Medulla oblongata (tissue), 1 donor: ENCODE results near the gene RAB31.
"Not testable (repeated sequence)": the region's sequence is repeated elsewhere in the genome, so short reads cannot be mapped to it uniquely, and the experiment has no call there.

ENCODE experiments used
- DNase-seq: peaks from one replicate; pipeline ENCODE4 v3.0.0-alpha.2; 2015; ENCODE audit errors: extremely low spot score

The RAB31 gene

DNA sequence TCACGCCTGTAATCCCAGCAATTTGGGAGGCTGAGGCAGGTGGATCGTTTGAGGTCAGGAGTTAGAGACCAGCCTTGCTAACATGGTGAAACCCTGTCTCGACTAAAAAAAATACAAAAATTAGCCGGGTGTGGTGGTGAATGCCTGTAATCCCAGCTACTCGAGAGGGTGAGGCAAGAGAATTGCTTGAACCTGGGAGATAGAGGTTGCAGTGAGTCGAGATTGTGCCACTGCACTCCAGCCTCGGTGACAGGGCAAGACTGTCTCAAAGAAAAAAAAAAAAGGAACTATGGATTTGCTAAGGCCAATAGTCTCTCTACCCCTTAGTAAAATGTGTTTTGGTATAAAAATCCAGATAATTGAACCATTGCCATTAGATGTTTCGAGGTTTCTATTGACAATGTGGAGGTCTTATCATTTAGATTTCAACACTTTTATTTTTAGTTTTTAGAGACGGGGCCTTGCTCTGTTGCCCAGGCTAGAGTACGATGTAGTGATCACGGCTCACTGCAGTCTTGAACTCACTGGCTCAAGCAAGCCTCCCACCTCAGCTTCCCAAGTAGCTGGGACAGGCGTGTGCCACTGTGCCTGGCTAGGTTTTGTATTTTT, 176.5 kb downstream of the RAB31 start:
- no peak for DNase-seq

DNA sequence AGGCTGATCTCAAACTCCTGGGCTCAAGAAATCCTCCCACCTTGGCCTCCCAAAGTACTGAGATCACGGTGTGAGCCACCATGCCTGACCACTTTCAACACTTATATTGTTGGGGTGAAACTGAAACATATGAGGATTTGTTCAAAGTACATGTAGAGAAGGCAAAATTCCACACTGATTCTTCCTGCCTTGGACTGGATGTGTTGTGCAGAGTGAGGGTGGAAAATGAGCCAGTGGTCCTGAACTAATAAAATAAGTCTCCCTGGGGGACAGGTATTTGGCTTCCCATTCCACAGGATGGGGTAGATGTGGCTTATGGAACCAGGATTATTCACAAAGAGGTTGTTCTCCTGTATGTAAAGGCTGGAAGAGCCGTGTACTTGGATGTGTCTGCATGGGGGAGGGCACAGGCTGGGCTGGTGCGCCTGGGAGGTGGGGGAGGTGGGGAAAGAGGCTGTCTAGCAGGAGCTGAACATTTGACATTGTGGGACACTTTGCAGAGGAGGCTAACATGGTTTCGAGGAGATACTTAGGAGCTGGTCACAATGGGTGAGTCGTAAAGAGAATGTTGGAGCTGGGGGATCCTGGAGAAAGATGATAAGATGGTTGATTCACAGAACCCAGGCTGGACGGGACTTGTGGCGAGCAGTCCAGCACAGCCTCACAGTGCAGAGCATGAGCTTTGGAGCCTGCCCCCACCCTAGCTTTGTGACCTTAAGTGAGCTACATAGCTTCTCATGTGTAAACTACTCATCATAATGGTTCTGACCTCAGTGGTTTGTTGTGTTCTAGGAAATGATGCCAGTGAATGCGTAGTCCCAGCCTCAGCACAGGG, 177.3 kb downstream of the RAB31 start, which contains the start of gene TXNDC2:
TSS of gene TXNDC2 (plus strand) at position 804 of the 835 bp plus-strand sequence. CDS start 708 bp downstream, outside the sequence.
- no peak for DNase-seq

DNA sequence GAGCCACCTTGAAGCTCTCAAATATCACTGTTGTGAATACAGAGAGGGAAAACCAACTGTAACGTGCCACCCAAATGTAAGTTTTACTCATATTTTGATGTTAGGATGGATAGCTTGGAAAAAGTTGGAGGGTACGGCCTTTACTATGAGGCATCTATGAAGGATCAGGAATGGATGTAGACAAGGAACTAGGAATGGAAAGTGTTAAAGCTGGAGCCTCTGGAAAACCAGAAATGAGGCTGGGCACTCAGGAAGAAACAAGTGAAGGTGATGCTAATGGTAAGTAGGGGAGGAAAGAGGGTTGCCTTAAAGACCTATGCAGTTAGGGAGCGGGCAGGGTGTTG, 177.9 kb downstream of the RAB31 start:
- DNase-seq, result no peak

DNA sequence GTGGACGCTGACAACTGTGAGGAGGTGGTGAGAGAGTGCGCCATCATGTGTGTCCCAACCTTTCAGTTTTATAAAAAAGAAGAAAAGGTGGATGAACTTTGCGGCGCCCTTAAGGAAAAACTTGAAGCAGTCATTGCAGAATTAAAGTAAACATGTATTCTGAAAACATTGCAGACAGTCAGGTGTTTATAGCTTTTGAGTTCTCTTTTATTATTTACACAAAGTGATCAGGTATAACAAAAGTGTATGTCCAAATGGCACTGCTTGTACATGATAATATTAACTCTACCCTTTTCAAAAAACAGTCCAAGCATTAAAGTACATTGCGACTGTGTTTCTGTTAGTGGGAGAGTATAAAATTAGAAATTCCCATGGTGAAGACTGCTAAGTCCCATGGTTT, 179.9 kb downstream of the RAB31 start:
- no peak for DNase-seq

DNA sequence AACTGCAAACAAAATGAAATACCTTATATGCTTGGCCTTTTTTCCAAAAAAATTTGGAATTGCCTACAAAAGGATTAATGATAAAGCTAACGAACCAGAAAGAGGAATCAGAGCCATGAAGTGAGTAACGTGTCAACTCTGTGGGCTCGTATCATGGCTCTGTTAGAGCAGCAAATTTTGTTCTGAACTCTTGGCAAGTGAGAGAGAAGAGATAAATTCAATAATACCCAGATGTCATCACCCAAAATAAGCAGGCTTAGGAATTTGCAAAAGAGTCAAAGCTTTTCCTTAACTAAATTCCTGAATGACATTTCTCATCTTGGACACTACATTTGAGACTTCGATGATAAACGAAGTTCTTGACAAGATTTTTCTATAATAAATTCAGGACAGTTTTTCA, 182.1 kb downstream of the RAB31 start:
- DNase-seq, result no peak

DNA sequence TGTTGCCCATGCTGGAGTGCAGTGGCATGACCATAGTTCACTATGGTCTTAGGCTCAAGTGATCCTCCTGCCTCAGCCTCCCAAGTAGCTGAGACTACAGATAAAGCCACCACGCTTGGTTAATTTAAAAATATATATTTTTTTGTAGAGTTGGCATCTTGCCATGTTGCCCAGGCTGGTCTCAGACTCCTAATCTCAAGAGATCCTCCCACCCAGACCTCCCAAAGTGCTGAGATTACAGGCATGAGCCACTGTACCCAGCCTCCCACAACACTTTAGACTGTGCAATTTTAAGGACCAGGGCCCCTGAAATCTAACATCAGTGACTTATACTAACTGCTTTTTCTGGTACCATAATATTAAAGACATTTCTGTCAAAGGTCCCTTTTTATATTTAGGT, 182.9 kb downstream of the RAB31 start:
- no peak for DNase-seq

DNA sequence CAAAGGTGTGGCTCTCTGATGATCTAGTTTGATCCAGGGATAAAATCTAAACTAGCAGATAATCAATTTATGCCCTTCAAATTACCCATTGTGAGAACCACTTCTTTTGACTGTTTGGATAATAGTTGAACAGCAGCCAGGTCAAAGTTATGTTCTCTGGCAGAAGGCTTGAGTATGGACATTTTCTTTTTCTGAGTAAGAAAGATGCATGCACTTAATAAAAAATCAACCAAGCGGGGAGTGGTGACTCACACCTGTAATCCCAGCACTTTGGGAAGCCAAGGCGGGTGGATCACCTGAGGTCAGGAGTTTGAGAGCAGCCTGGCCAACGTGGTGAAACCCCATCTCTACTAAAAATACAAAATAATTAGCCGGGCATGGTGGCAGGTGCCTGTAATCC, 183.4 kb downstream of the RAB31 start:
- not testable (repeated sequence) for DNase-seq

DNA sequence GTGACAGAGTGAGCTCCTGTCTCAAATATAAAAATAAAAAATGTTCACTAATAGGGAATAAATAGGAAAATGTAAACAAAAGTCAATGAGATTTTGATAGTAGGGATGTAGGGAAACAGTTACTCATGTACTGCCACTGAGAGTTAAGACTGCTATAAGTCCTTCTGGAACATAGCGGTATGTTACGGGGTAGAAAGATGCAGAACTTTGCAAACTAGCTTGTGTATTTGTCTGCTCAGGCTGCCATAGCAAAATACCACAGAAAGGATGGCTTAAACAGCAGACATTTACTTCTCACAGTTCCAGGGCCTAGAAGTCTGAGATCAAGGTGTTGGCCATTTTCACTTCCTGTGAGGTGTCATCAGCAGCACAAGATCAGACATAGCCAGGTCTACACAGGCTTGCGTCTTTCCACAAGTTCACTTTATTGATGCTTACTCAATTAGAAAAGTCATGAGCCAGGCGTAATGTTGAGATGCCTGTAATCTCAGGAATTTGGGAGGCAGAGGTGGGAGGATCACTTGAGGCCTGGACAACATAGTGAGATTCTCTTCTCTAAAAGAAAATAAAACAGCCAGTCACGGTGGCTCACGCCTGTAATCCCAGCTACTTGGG, 186.5 kb downstream of the RAB31 start:
- DNase-seq, result no peak

DNA sequence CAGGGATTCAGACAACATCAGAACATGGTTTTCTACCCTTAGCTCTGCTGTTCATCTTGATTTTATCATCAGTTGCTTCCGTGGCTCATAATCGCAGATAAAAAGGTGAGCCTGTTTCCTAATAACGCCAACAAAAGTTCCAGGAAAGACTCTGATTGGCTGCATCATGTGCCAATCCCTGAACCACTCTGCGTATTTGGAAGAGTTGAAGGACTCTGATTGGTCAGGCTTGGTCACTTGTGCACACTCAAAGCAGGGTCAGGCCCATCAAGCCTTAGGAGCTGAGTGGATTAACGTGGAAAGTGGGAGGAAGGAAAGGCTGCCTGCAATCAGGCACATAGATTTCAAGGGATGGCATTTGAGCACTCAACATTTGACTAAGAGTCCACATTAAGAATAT, 189.0 kb downstream of the RAB31 start:
- no peak for DNase-seq

DNA sequence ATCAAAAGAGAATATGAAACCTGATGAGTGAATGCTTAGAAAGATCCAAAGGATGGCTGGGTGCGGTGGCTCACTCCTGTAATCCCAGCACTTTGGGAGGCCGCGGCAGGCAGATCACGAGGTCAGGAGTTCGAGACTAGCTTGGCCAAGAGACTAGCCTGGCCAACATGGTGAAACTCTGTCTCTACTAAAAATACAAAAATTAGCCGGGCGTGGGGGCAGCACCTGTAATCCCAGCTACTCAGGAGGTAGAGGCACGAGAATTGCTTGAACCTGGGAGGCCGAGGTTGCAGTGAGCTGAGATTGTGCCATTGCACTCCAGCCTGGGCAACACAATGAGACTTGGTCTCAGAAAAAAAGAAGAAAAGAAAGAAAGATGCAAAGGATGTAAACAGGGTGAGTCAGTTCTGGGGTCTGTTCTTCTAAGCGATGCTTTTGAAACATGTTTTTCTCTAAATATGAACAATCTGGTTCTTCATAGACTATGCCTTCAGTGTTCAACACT, 189.7 kb downstream of the RAB31 start:
- not testable (repeated sequence) for DNase-seq

DNA sequence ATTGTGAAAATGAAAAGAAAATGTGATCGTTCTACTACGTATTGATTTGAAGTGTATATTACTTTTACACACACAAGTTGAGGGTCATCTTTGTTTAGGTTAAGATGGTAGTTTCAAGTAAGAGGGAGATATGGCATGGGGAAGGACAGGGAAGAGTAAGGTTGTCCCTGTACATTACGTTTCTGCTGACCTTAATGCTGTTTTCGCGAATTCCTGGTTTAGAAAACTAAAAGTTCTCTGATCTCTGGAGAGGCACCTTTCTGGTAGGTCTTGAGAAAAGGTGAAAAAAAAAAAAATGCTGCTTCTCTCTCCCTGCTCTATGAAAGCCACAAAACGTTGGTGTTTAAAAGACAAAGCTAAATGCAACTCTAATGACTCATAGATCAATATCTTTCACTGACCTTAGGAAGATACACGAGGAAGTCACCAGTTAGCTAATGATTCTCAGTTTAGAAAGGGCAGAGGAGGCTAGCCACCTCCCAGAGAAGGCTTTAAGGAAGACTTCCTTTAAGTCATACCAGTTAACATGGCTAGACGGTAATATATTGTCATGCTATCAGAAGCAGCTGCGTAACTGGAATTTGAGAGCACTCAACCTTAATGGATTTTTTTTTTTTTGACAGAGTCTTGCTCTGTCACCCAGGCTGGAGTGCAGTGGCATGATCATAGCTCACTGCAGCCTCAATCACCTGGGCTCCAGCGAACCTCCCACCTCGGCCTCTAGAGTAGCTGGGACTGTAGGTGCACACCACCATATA, 190.9 kb downstream of the RAB31 start:
- no peak for DNase-seq

DNA sequence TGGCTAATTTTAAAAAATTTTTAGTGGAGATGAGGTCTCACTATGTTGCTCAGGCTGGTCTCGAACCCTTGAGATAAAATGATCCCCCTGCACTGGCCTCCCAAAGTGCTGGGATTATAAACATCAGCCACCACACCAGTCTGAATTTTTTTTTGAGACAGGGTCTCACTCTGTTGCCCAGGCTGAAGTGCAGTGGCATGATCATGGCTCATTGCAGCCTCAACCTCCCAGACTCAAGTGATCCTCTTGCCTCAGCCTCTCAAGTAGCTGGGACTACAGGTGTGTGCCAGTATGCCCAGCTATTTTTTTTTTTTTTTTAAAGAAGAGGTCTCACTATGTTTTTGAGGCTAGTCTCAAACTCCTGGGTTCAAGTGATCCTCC, 191.4 kb downstream of the RAB31 start:
- not testable (repeated sequence) for DNase-seq

DNA sequence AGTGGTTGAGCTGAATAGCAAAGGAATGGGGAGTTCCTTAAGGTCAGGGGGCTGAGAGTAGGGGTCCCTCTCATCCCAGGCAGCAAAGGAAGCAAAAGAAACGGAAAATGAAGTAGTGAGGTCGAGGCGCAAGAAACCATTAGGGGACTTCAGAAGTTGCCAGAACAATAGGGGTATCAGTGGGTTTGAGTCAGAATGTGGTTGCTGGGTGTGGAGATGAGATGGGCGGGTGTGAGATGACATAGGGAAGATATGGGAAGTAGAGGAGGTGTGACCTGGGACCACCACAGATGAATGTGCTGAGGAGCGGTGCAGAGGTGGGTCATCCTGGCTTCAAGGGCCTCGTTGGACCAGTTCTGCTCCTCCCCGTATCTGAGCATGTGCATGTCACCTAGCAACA, 192.6 kb downstream of the RAB31 start:
- no peak for DNase-seq

DNA sequence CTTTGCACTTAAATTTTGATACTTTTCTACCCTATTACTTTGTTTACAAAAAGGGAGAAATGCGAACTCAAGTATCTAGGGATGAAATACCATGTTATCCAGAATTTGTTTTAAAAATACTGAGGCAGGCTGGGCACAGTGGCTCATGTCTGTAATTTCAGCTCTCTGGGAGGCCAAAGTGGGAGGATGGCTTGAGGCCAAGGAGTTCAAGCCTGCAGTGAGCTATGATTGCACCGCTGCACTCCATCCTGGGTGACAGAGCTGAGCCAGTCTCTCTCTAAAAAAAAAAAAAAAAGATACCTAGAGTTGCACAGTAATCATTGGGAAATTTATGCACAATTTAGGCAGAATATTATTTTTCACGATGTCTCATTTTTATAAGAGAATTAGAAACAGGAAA, 193.3 kb downstream of the RAB31 start:
- DNase-seq, result no peak

DNA sequence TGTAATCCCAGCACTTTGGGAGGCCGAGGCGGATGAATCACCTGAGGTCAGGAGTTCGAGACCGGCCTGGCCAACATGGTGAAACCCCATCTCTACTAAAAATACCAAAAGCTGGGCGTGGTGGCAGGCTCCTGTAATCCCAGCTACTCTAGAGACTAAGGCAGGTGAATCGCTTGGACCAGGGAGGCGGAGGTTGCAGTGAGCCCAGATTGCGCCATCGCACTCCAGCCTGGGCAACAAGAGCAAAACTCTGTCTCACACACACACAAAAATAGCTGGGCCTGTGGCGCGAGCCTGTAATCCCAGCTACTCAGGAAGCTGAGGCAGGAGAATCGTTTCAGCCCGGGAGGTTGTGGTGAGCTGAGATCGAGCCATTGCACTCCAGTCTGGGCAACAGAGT, 194.2 kb downstream of the RAB31 start:
- not testable (repeated sequence) for DNase-seq

DNA sequence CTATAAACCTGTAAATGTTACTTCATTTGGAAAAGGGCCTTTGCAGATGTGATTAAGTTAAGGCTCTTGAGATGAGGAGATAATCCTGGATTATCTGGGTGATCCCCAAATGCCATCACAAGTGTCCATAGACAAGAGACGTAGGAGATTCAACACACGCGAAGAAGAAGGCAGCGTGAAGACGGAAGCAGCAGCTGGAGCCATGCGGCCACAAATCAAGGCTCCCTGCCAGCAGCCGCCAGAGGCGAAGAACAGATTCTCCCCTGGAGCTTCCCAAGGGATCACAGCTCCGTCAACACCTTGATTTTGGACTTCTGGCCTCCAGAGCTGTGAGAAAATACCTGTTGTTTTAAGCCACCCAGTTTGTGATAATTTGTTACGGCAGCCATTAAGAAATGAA, 194.7 kb downstream of the RAB31 start:
- DNase-seq, result no peak

DNA sequence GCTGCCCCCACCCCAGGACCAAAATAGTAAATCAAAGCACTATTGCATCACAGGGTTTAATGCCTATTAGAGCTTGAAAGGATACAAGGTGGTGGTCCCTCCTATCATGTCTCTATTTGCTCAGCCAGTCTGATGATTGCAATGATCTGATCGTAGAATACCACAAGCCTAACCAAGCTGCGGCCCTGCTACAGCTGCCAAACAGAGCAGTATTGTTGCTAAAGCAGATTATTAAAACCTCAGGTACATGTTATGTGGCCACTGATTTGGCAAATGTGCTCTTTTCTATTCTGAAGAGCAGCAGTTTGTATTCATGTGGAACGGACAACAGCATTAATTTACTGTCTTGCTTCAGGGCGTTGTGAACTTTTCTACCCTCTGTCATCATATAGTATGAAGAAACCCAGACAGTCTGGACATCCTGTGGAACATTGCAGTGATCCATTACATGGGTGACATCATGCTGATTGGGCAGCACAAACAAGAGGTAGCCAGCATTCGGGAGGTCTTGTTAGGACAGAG, 197.4 kb downstream of the RAB31 start:
- DNase-seq, result no peak

DNA sequence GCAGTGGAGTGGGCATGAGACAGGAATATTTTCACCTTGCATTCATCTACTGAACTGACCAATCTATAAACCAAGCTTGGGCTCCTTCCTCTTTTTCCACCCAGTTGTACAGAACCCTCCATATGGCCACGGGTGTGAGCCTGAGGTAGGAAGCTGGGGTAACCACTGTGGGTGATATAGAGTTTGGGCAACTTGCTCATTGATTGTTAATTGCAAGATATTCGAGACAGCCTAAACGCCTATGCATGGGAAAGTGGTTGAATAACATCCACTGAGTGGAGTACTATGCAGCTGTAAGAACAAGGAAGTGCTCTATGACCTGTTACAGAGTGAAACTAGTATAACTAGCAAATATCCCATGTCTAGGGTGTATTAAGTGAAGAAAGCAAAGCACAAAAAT, 198.4 kb downstream of the RAB31 start:
- DNase-seq, result no peak

DNA sequence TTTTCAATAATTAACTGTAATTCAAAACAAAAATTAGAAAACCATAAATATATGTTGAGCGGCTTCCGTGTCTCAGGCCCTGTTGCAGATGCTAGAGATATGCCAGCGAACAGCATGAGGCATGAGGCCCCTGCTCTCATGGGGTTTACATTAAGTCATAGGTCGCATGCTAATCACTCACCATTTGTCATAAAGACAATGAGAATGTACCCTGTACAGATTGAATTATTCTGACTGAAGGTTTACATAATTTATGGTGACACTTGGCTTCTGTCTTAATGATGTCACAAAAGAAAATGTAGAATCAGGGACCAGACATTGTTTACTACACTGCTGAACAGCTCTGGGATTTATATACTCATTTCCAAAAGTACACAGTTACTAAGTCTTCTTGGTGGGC, 199.8 kb downstream of the RAB31 start:
- DNase-seq, result no peak

DNA sequence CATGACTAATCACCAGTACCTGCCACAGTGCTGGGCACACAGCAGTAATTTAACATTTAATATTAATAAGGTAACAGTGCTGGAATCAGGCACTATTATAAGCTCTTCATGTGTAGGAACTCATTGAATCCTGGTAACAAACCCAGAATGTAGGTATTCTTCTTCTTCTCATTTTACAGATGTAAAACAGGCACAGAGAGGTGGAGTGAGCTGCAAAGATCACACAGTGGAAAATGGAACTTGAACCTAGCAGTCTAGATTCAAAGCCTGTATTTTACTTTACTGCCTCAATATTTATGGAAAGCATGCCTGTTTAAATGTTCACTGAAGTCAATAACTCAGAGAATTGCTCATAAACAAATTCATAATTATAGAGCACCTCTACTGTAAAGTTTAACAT, 202.0 kb downstream of the RAB31 start:
- no peak for DNase-seq

DNA sequence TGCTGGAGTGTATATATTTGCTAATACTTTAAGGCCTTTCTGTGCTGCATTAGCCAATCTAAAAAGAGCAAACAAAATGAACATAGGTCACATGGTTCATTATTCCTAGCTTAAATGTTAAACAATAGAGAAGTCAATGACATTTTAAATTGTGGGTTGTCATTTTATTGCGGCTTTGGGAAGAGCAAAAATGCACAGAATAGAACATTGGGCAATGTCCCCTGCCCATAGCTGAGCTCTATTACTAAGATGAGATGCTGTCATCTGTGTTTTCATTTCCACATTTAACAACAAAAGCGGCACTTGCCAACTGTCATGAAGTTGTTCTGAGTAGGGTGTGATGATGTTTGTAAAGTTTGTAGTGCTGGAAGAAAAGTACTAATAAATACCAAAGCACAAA, 202.6 kb downstream of the RAB31 start:
- DNase-seq, result no peak

DNA sequence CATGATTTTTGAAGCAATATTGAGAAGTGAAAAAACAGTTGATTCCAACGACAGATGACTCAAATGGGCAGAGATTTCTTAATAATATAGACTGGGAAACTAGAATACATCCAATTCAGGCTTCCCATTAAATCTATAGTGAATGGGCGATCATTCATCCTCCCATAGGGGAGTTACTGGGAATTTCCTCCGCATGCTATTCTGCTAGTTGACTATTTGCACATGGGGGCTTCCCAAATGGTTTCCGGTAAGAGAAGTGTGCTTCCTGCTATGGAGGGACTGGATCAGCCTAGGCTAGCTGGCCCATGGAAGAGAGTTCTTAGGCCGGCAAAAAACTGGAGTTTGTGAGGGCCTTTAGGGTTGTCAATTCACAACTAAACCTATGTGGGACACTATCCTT, 203.1 kb downstream of the RAB31 start:
- DNase-seq, result no peak
